HG03432 (cell line): ENCODE measurements around the gene SLC17A9.
"Not testable (repeated sequence)": the region's sequence is repeated elsewhere in the genome, so short reads cannot be mapped to it uniquely, and the experiment has no call there.

Source experiments
- ATAC-seq: cut with Tn5 transposase; IDR thresholded peaks from one replicate; pipeline ENCODE4 v1.9.1; 2021; ENCODE audit warnings: mild to moderate bottlenecking, moderate library complexity; ENCODE audit not compliant: unreplicated experiment

Gene SLC17A9

GRCh38 chr20:62920039-62920645 is 32.4 kb upstream of the SLC17A9 start:
- ATAC-seq = no peak

GRCh38 chr20:62921119-62921687 is 31.3 kb upstream of the SLC17A9 start:
- ATAC-seq = no peak

GRCh38 chr20:62922451-62922921 is 30.0 kb upstream of the SLC17A9 start:
- ATAC-seq = no peak

- ATAC-seq = not testable (repeated sequence)
Measured at GRCh38 chr20:62923059-62923668, 29.3 kb upstream of the SLC17A9 start.

- no peak for ATAC-seq
Measured at GRCh38 chr20:62923669-62924441, 28.7 kb upstream of the SLC17A9 start.

- ATAC-seq = no peak
Measured at GRCh38 chr20:62924442-62925075, 27.9 kb upstream of the SLC17A9 start.

- no peak for ATAC-seq
Measured at GRCh38 chr20:62925076-62925419, 27.5 kb upstream of the SLC17A9 start.

GRCh38 chr20:62925420-62926228 is 26.9 kb upstream of the SLC17A9 start:
- ATAC-seq = peak; percentile 26

GRCh38 chr20:62926229-62927127 is 26.0 kb upstream of the SLC17A9 start, which contains the start of gene DIDO1:
TSS of gene DIDO1 (minus strand) at chr20:62926505.
- ATAC-seq = peak; percentile 79

- no peak for ATAC-seq
Measured at GRCh38 chr20:62927128-62927705, 25.3 kb upstream of the SLC17A9 start.

GRCh38 chr20:62928246-62928939 is 24.1 kb upstream of the SLC17A9 start:
- ATAC-seq = no peak

- ATAC-seq = no peak
Measured at GRCh38 chr20:62929051-62929538, 23.4 kb upstream of the SLC17A9 start.

GRCh38 chr20:62931464-62931863 is 21.0 kb upstream of the SLC17A9 start:
- ATAC-seq = no peak

- ATAC-seq = no peak
Measured at GRCh38 chr20:62933966-62934365, 18.5 kb upstream of the SLC17A9 start.

GRCh38 chr20:62935204-62935967 is 17.1 kb upstream of the SLC17A9 start:
- no peak for ATAC-seq

- ATAC-seq = no peak
Measured at GRCh38 chr20:62935968-62936585, 16.4 kb upstream of the SLC17A9 start.
